Measurements from ENCODE around the gene MED13L. TPM values are rescaled to one million over a fixed set of nuclear protein-coding genes. Genes with fewer than 3 reads are reported as not detected.
"Not testable (repeated sequence)": the region's sequence is repeated elsewhere in the genome, so short reads cannot be mapped to it uniquely, and the experiment has no call there.

Gene MED13L
- total RNA-seq, 2 experiments from 2014 or later: 42.4 to 46.0 TPM

- Mint-ChIP-seq H3K4me3 (no peak overlapping the region), H3K27me3 (ENCODE audit: low read depth) (no peaks in the 10 kb centered on the region), H3K27ac (no peak overlapping the region), H3K9me3 (no peaks in the 10 kb centered on the region), H3K36me3 (ENCODE audit: low read depth) (no peaks in the 10 kb centered on the region), H3K4me1 (ENCODE audit: low read depth) (peaks cover 9% of the 10 kb centered on the region)
- DNase-seq: no peak
- CTCF ChIA-PET: no interaction called here
- intact Hi-C loops (cut with micrococcal nuclease): no loop called here
Measured at GRCh38 chr12:116284396-116284795, 6.9 kb upstream of the MED13L start.

- not testable (repeated sequence) for H3K27ac Mint-ChIP-seq; H3K27me3 Mint-ChIP-seq (ENCODE audit: low read depth)
Measured at GRCh38 chr12:116283881-116284280, 6.4 kb upstream of the MED13L start.

GRCh38 chr12:116282371-116283286 is 5.1 kb upstream of the MED13L start:
- no peaks in the 10 kb centered on the region for H3K36me3 Mint-ChIP-seq (ENCODE audit: low read depth)
- no peak overlapping the region for H3K4me3 Mint-ChIP-seq
- no peaks in the 10 kb centered on the region for H3K9me3 Mint-ChIP-seq
- H3K27me3 Mint-ChIP-seq (ENCODE audit: low read depth): no peaks in the 10 kb centered on the region
- no peak overlapping the region for H3K27ac Mint-ChIP-seq
- DNase-seq: no peak
- CTCF ChIA-PET: interaction anchor here (0.6 to 0.7 kb wide), 4 partner anchors 16 to 836 kb away, joined by 3 to 4 read pairs (median 4); no protein-coding TSS in a partner anchor
- peaks cover 13% of the 10 kb centered on the region for H3K4me1 Mint-ChIP-seq (ENCODE audit: low read depth)
- intact Hi-C loops (cut with micrococcal nuclease): no loop called here

More at GRCh38 chr12:116283881-116284280, 6.4 kb upstream of the MED13L start:
- DNase-seq; intact Hi-C loops (cut with micrococcal nuclease); H3K4me3 Mint-ChIP-seq; H3K36me3 Mint-ChIP-seq (ENCODE audit: low read depth); H3K4me1 Mint-ChIP-seq (ENCODE audit: low read depth); CTCF ChIA-PET; H3K9me3 Mint-ChIP-seq: not testable (repeated sequence)

GRCh38 chr12:116280595-116281290 is 3.2 kb upstream of the MED13L start:
- DNase-seq: no peak
- H3K36me3 Mint-ChIP-seq (ENCODE audit: low read depth): peaks cover 3% of the 10 kb centered on the region
- H3K4me1 Mint-ChIP-seq (ENCODE audit: low read depth): peaks cover 14% of the 10 kb centered on the region
- no peak overlapping the region for H3K27ac Mint-ChIP-seq
- H3K27me3 Mint-ChIP-seq (ENCODE audit: low read depth): no peaks in the 10 kb centered on the region
- CTCF ChIA-PET: no interaction called here
- no peak overlapping the region for H3K4me3 Mint-ChIP-seq
- no peaks in the 10 kb centered on the region for H3K9me3 Mint-ChIP-seq
- intact Hi-C loops (cut with micrococcal nuclease): no loop called here

GRCh38 chr12:116278667-116279066 is 1.2 kb upstream of the MED13L start:
- CTCF ChIA-PET: interaction anchor here (0.7 to 1.2 kb wide), 5 partner anchors 24 to 280 kb away, joined by 3 to 4 read pairs (median 3); no protein-coding TSS in a partner anchor
- H3K27ac Mint-ChIP-seq: no peak overlapping the region
- DNase-seq: no peak
- H3K9me3 Mint-ChIP-seq: no peaks in the 10 kb centered on the region
- no peaks in the 10 kb centered on the region for H3K27me3 Mint-ChIP-seq (ENCODE audit: low read depth)
- peak overlapping the region; percentile 77 for H3K4me3 Mint-ChIP-seq
- intact Hi-C loops (cut with micrococcal nuclease): loop anchor here (5.0 kb wide), 3 partner anchors 394 to 644 kb away; partner anchors contain the start of genes RNFT2 and SPRING1
- peaks cover 32% of the 10 kb centered on the region for H3K4me1 Mint-ChIP-seq (ENCODE audit: low read depth)
- peaks cover 3% of the 10 kb centered on the region for H3K36me3 Mint-ChIP-seq (ENCODE audit: low read depth)

- Mint-ChIP-seq H3K36me3 (ENCODE audit: low read depth) (peaks cover 3% of the 10 kb centered on the region), H3K27ac (peak overlapping the region; percentile 61), H3K9me3 (no peaks in the 10 kb centered on the region), H3K4me1 (ENCODE audit: low read depth) (peaks cover 36% of the 10 kb centered on the region), H3K27me3 (ENCODE audit: low read depth) (no peaks in the 10 kb centered on the region), H3K4me3 (peak overlapping the region; percentile 77)
- CTCF ChIA-PET: interaction anchor here (0.7 to 1.2 kb wide), 5 partner anchors 25 to 280 kb away, joined by 3 to 4 read pairs (median 3); no protein-coding TSS in a partner anchor
- intact Hi-C loops (cut with micrococcal nuclease): loop anchor here (5.0 kb wide), 3 partner anchors 394 to 644 kb away; partner anchors contain the start of genes RNFT2 and SPRING1
- DNase-seq: no peak
Measured at GRCh38 chr12:116278279-116278626, 760 bp upstream of the MED13L start.

- no peaks in the 10 kb centered on the region for H3K9me3 Mint-ChIP-seq
- peak overlapping the region; percentile 88 for H3K4me3 Mint-ChIP-seq
- H3K4me1 Mint-ChIP-seq (ENCODE audit: low read depth): peaks cover 30% of the 10 kb centered on the region
- H3K36me3 Mint-ChIP-seq (ENCODE audit: low read depth): peaks cover 3% of the 10 kb centered on the region
- CTCF ChIA-PET: interaction anchor here (0.6 to 0.9 kb wide), 7 partner anchors 10 to 1586 kb away, joined by 3 to 6 read pairs (median 4); no protein-coding TSS in a partner anchor
- H3K27me3 Mint-ChIP-seq (ENCODE audit: low read depth): no peaks in the 10 kb centered on the region
- intact Hi-C loops (cut with micrococcal nuclease): loop anchor here (1.0 to 5.0 kb wide), 11 partner anchors 33 to 645 kb away; partner anchors contain the start of genes MAP1LC3B2, RNFT2 and SPRING1
- peak; percentile 76 for DNase-seq
- H3K27ac Mint-ChIP-seq: peak overlapping the region; percentile 85
Measured at GRCh38 chr12:116276652-116277466, 634 bp downstream of the MED13L start.

- H3K4me3 Mint-ChIP-seq: no peak overlapping the region
- H3K27ac Mint-ChIP-seq: no peak overlapping the region
- CTCF ChIA-PET: interaction anchor here (0.6 to 0.7 kb wide), 3 partner anchors 171 to 344 kb away, joined by 3 to 6 read pairs (median 3); no protein-coding TSS in a partner anchor
- intact Hi-C loops (cut with micrococcal nuclease): loop anchor here (1.0 to 5.0 kb wide), 4 partner anchors 9 to 648 kb away; partner anchors contain the start of genes RNFT2 and SPRING1
- no peak for DNase-seq
- peaks cover 3% of the 10 kb centered on the region for H3K36me3 Mint-ChIP-seq (ENCODE audit: low read depth)
- H3K9me3 Mint-ChIP-seq: no peaks in the 10 kb centered on the region
- H3K4me1 Mint-ChIP-seq (ENCODE audit: low read depth): peaks cover 39% of the 10 kb centered on the region
- H3K27me3 Mint-ChIP-seq (ENCODE audit: low read depth): no peaks in the 10 kb centered on the region
Measured at GRCh38 chr12:116274551-116275375, 2.7 kb downstream of the MED13L start.

- Mint-ChIP-seq H3K36me3 (ENCODE audit: low read depth) (peaks cover 3% of the 10 kb centered on the region), H3K9me3 (no peaks in the 10 kb centered on the region), H3K27ac (no peak overlapping the region), H3K27me3 (ENCODE audit: low read depth) (no peaks in the 10 kb centered on the region), H3K4me3 (no peak overlapping the region), H3K4me1 (ENCODE audit: low read depth) (peaks cover 46% of the 10 kb centered on the region)
- DNase-seq: no peak
- CTCF ChIA-PET: interaction anchor here (0.6 to 0.7 kb wide), 3 partner anchors 80 to 345 kb away, joined by 3 to 6 read pairs (median 3); no protein-coding TSS in a partner anchor
- intact Hi-C loops (cut with micrococcal nuclease): loop anchor here (1.0 kb wide), 1 partner anchor 9 kb away; no protein-coding TSS in a partner anchor
Measured at GRCh38 chr12:116273813-116274550, 3.5 kb downstream of the MED13L start.

GRCh38 chr12:116267948-116268347 is 9.5 kb downstream of the MED13L start:
- no peaks in the 10 kb centered on the region for H3K9me3 Mint-ChIP-seq
- no peaks in the 10 kb centered on the region for H3K27me3 Mint-ChIP-seq (ENCODE audit: low read depth)
- no peak overlapping the region for H3K4me3 Mint-ChIP-seq
- intact Hi-C loops (cut with micrococcal nuclease): no loop called here
- CTCF ChIA-PET: no interaction called here
- DNase-seq: no peak
- H3K27ac Mint-ChIP-seq: no peak overlapping the region
- H3K4me1 Mint-ChIP-seq (ENCODE audit: low read depth): peaks cover 40% of the 10 kb centered on the region
- no peaks in the 10 kb centered on the region for H3K36me3 Mint-ChIP-seq (ENCODE audit: low read depth)
